ENCODE measurements around the gene ZMYM4.
"Not testable (repeated sequence)": the region's sequence is repeated elsewhere in the genome, so short reads cannot be mapped to it uniquely, and the experiment has no call there.

Gene ZMYM4

DNA sequence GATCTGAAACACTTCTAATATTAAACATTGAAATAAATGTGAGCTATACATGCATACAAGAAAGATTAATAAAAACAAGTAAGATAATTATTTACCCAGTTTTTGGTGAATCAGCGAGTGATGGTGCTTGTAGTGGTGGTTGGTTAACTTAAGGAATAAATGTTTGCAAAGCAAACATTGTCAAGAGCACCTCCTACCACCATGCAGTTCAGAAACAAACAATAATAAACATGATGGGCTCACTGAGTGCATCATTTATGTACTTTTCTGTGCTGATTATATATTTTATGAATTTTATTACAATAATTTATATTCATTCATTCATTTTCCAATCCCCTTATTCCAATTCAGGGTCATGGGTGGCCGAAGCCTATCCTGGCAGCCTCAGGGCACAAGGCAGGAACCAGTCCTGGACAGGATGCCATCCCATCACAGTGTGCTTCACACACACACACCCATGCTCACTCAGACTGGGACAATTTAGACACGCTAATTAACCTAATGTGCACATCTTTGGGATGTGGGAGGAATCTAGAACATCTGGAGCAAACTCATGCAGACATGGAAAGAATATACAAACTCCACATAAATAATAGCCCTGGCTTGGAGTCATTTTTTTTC is 57.8 kb downstream of the ZMYM4 start:
- no peak for DNase-seq (ENCODE audit: low spot score)

DNA sequence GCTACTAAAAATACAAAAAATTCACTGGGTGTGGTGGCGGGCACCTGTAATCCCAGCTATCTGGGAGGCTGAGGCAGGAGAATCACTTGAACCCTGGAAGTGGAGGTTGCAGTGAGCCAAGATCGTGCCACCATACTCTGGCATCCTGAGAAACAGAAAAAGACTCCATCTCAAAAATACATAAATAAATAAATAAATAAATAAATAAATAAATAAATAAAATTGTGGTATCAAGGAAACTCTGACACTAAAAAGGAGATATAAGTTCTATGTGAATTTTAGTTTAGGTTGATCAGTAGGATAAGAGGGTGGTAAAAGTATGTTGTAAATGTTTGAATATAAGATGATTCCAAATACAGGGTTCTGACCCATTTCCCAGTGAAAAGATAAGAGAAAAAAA is 63.1 kb downstream of the ZMYM4 start:
- DNase-seq (ENCODE audit: low spot score) = not testable (repeated sequence)

DNA sequence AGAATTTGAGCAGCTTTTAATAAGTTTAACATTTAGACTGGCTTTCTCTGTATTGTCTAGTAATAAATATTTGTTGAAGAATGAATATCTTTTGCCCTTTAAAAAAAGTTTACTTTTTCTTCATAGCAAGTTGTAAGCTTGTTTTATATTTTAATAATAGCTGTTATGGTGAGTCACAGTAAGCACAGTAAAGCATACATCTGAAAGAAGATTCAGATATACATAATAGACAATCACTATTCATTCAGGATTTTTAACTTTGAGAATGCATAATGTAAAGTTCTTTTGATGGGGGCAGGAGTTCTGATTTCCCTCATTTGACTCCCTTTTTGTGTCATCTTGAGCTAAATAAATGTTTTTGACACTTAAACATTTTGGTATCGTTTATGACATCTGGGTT is 66.0 kb downstream of the ZMYM4 start:
- no peak for DNase-seq (ENCODE audit: low spot score)

DNA sequence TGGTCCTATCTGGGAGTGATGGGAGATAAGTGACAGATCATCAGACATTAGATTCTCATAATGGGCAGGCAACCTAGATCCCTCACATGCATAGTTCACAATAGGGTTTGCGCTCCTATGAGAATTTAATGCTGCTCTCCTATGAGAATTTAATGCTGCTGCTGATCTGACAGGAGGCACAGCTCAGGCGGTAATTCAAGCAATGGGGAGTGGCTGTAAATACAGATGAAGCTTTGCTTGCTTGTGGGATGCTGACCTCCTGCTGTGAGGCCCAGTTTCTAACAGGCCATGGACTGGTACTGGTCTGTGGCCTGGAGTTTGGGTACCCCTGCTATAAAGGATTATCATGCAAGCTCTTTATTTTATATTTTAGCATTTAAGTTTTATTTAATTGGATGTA is 72.0 kb downstream of the ZMYM4 start:
- no peak for DNase-seq (ENCODE audit: low spot score)

DNA sequence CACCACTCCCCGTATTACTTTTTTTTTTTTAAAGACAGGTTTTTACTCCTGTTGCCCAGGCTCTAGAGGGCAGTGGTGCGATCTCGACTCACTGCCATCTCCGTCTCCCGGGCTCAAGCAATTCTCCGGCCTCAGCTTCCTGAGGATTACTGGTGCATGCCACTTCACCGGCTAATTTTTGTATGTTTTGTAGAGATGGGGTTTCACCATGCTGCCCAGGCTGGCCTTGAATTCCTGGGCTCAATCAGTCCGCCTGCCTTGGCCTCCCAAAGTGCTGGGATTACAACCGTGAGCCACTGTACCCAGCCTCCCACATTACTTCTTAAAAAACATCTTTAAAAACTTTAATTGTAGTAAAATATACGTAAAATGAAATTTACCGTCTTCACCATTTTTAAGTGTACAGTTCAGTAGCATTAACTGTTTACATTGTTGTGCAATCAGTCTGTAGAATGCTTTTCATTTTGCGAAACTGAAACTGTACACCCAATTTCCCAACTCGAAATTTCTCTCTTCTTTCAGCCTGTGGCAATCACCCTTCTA is 77.0 kb downstream of the ZMYM4 start:
- no peak for DNase-seq (ENCODE audit: low spot score)

DNA sequence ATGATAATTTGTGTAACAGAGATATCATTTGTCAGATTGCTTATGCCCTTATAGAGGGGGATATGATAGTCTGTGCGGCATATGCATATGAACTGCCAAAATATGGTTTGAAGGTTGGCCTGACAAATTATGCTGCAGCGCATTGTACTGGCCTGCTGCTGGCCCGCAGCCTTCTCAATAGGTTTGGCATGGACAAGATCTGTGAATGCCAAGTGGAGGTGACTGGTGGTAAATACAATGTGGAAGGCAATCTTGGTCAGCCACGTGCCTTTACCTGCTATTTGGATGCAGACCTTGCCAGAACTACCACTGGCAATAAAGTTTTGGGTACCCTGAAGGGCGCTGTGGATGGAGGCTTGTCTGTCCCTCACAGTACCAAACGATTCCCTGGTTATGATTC is 82.4 kb downstream of the ZMYM4 start:
- no peak for DNase-seq (ENCODE audit: low spot score)

DNA sequence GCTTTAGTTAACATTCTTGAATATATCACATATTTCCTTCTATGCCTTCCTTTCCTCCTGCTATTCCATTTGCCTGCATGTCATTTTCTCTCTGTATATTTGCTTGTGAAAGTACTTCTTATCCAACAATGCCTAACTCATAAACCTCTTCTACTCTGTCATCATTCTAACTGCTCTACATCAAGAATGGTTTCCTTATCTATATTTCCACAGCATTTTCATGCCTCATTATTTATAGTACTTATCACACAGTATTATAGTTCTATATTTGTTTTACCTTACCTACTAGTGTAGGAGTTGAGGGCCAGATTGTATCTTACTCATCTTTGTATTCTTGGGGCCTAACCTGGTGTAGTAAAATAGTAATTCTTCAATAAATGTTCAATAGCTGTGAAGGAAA is 91.5 kb downstream of the ZMYM4 start:
- DNase-seq (ENCODE audit: low spot score) = no peak

DNA sequence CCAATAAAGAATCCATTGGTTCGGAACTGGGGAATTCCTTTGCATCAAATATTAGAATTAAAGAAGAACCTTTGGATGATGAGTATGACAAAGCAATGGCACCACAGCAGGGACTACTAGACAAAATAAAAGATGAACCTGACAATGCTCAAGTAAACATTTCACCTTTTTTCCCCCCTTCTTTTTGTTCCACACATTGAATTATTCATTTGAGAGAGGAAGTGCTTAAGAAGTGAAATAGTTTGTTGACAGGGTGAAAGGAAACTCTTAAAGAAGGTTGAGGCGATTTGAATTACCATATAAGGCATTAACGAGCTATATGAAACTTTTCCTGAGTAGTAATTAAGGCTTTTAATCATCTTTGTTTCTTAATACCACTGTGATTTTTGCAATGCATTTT is 93.1 kb downstream of the ZMYM4 start:
- no peak for DNase-seq (ENCODE audit: low spot score)

DNA sequence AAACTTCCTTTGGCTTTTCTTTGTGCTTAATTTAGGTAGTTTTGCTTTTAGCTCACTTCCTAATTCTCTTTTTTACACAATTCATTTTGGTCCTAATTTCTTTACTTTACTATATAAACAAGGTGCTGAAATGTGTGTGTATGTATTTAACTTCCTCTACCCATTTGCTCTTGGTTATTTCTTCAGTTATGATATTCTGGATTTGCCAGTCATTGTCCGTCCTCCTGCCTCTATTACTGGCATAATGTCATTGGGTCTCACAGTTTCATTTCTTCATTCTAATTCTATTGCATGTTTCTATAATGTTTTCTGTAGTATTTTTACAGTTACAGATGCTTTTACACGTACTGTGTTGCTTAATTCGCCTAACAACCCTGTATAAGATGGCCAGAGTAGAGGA is 96.2 kb downstream of the ZMYM4 start:
- no peak for DNase-seq (ENCODE audit: low spot score)

DNA sequence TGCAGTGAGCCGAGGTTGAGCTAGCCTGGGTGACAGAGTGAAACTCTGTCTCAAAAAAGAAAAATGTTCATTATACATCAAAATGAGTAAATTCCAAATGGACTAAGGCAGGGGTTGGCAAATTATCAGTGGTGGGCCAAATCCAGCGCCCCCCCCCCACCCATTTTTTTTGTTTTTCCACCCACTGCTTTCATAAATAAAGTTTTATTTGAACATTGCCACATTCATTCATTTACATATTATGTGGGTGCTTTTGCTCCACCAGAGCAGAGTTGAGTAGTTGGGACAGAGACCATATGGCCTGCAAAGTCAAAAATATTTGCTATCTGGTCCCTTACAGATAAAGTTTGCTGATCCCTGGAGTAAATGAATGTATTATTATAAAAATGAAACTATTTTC is 99.4 kb downstream of the ZMYM4 start:
- DNase-seq (ENCODE audit: low spot score) = no peak

DNA sequence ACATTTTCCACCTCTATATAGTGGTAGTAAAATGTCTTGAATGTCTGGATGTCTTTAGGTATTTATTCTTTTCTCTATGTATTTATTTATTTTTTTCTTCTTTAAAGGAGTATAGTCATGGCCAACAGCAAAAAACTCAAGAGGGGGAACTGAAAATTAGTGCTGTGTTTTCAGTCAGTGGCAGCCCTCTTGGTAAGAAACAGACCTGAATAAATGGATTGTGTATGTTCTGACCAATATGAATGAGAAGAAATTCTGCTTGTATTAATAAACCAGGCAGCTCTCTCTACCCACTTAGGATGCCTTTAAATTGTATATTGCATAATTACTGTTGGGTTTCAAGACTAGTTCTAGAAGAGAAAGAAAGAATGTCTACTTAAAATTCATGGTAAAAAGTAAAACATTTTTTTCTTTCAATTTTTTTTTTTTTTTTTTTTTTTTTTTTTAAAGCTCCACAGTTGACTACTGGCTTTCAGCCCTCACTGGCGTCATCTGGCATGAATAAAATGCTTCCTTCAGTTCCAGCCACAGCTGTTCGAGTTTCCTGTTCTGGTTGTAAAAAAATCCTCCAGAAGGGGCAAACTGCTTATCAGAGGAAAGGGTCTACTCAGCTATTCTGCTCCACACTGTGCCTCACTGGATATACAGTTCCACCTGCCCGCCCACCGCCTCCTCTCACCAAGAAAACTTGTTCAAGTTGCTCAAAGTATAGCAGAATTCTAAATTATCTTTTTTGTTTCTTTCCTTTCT is 101.6 kb downstream of the ZMYM4 start:
- no peak for DNase-seq (ENCODE audit: low spot score)

DNA sequence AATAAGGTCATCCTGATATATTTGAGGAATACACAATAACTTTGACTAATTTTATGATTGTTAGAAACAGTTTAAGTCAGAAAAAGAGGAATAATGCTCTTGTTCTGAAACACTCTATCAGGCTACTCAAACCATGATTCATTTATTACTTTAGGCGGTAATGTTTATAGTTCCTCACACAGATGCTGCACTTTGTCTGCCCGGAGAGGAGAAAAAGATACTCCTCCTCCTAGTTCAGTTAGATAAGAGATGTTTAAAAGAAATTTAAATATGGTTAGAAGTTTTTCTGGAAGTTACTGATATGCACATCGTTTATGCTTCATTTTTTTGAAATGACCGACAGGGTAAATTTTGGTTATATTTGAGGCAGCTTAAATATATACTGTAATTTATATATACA is 103.0 kb downstream of the ZMYM4 start:
- DNase-seq (ENCODE audit: low spot score) = no peak

DNA sequence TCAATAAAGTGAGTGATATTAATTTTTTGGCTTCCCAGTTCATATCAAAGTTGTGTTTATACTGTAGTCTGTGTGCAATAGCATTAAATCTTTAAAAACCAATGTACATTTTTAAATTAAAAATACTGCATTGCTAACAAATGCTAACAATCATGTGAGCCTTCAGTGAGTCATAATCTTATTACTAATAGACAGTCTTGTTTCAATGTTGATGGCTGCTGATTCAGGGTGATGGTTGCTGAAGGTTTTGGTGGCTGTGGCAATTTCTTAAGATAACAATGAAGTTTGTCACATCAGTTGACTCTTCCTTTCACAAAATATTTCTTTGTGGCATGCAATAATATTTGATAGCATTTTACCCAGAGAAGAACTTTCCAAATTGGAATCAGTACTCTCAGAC is 109.0 kb downstream of the ZMYM4 start:
- DNase-seq (ENCODE audit: low spot score) = no peak

DNA sequence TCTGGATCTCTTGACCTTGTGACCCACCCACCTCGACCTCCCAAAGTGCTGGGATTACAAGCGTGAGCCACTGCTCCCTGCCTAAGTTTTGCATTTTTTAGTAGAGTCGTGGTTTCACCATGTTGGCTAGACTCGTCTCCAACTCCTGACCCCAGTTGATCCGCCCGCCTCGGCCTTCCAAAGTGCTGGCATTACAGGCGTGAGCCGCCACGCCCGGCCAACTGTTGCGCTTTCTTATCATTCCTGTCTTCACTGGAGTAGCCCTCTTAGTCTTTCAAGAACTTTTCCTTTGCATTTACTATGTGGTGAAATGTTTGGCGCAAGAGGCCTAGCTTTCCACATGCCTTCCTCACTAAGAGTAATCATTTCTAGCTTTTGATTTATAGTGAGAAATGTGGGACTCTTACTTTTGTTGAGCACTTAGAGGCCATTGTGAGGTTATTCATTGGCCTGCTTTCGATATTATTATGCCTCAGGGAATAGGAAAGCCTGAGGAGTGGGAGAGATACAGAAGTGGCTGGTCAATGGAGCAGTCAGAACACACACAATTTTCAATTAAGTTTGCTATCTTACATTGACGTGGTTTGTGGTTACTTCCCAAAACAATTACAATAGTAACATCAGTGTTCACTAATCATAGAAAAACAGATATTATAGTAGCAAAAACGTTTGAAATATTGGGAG is 111.0 kb downstream of the ZMYM4 start:
- DNase-seq (ENCODE audit: low spot score) = no peak

DNA sequence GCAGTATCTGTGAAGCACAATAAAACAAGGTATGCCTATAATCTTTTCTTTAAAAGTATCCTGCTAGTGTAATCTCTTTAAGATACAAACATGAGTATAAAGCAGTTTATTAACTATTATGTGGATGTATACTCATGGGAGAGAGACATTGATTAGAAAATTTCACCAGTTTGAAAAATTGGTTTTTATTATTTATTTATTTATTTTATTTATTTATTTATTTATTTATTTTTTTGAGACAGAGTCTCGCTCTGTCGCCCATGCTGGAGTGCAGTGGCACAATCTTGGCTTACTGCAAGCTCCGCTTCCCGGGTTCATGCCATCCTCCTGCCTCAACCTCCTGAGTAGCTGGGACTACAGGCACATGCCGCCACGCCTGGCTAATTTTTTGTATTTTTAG is 111.6 kb downstream of the ZMYM4 start:
- DNase-seq (ENCODE audit: low spot score) = not testable (repeated sequence)

DNA sequence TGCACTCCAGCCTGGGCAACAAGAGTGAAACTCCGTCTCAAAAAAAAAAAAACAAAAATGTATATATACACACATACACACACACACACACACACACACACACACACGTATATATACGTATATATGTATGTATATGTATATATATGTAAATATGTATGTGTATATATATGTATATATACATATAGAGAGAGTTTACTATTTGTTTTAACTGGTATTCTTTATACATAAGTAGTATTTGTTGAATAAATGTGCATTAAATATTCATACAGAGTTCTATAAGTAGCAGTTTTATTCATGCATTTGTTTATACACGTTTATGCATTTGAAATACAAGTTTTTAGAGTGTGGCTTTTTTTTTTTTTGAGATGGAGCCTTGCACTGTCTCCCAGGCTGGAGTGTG is 113.6 kb downstream of the ZMYM4 start:
- DNase-seq (ENCODE audit: low spot score) = no peak

DNA sequence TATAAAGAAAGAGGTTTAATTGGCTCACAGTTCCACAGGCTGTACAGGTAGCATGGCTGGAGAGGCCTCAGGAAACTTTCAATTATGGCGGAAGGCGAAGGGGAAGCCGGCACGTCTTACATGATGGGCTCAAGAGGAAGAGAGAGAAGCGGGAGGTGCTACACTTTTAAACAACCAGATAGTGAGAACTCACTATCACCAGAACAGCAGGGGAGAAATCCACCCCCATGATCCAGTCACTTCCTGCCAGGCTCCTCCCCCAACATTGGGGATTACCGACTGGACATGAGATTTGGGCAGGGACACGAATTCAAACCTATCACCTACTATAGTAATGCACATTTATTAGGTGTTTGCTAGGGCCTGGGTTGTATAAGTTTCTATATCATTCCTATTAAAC is 117.8 kb downstream of the ZMYM4 start:
- DNase-seq (ENCODE audit: low spot score) = no peak

DNA sequence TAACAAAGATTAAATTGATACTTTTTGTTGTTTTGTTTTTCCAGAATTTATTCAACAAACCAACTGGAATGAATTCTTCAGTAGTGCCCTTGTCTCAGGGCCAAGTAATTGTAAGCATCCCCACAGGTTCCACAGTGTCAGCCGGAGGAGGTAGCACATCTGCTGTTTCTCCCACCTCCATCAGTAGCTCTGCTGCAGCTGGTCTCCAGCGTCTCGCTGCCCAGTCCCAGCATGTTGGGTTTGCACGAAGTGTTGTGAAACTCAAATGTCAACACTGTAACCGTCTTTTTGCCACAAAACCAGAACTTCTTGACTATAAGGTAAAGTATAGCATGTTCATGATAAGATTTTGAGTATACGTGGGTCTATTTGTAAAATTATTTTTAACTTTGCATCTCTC is 118.5 kb downstream of the ZMYM4 start:
- no peak for DNase-seq (ENCODE audit: low spot score)

DNA sequence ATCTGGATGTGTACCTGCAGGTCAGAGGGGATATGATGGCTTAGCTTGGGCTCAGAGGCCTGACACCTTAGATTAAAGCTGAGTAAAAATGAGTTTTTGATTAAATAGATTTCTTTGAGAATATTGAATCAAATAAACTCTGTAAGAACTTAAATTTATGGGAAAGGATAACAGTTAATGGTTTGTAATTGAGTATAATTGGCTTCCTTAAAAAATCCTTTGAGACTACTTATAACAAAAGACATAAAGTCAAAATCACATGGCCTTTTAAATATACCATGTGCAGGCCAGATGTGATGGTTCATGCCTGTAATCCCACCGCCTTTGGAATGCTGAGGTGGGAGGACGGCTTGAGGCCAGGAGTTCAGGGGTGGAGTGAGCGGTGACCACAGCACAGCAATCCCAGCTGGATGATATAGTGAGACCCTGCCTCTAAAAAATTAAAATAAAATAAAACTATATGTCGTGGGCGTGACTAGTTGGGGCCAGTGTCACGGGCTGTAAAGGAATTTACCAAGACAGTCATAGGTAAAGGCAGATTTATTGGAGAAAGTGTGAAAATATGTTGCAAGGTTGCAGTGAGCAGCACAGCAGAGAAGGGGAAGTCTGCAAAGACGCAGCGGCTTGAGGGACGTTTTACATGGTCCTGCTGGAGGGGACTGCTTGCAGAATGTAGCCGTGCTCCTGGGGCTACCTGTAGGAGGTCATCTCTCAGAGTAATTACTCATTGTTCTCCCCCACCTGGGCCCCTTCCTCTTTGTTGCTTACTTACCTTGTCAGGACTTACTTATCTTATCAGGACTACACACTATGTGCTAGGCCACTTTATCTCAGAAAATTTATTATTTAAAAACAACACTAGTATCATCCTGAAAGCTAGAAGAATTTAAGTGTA is 122.3 kb downstream of the ZMYM4 start:
- DNase-seq (ENCODE audit: low spot score) = no peak

DNA sequence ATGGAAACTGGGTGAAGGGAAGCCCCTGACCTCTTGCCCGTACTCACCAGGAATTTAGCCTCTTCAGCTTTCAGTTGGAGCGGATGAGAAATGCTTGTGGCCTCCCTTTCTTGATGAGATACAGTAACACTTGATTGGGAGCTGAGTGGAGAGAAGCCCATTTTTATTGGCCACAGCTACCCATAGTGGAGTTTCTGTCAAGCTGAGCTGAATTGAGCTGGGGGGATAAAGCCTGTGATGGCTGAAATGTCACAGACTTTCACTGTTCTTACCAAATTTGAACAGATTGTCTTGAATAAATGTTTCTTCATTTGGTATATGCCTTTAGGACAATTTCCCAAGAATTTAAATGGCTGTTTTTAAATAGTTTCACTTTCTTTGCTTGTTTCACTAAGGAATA is 125.9 kb downstream of the ZMYM4 start:
- no peak for DNase-seq (ENCODE audit: low spot score)

DNA sequence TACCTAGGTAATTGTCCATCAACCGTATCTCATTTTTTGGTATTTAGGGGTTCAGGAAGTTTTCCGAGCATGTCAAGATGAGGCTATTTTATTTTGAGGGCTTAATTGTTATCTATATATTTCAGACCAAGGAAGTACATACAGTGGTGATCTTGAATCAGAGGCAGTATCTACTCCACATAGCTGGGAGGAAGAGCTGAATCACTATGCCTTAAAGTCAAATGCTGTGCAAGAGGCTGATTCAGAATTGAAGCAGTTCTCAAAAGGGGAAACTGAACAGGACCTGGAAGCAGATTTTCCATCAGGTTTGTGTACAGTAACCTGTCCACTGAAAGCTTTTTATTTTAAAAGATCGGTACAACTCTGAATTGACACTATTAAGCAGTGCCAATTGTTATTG is 130.2 kb downstream of the ZMYM4 start:
- DNase-seq (ENCODE audit: low spot score) = no peak

DNA sequence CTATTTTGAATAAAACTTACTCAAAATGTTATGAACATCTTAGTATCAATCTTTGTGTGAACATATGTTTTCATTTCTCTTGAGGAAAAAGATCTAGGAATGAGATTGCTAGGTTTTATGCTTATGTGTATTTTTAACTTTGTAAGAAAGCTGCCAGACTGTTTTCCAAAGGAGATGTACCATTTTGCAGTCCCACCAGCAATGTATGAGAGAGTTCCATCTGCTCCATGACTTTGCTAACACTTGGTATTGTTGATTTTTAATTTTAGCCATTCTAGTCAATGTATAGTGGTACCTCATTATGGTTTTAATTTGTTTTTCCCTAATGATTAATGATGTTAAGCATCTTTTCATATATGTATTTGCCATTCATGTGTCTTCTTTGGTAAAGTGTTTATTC is 132.5 kb downstream of the ZMYM4 start:
- DNase-seq (ENCODE audit: low spot score) = no peak

Measured in CD4-positive, alpha-beta T cell treated with Interleukin-6 at 100 ng/mL for 8 hours (primary cell).